K562 (cell line): ENCODE measurements around the gene ATXN1. TPM values are rescaled to one million over a fixed set of nuclear protein-coding genes. Genes with fewer than 3 reads are reported as not detected.

Experiments used
- ARID1B ChIP-seq: fragments of 450-650 bp; IDR thresholded peaks from 2 replicates; pipeline ENCODE4 v1.6.1; 2016; ENCODE audit warnings: antibody characterized with exemption, mild to moderate bottlenecking, inconsistent platforms
- BHLHE40 ChIP-seq: IDR thresholded peaks from 2 replicates; pipeline ENCODE4 v1.6.1; 2011; ENCODE audit warnings: low read length, improper control_type of control experiment
- CHD4 ChIP-seq: fragments of 200-600 bp; sonication (generic); IDR thresholded peaks from 3 replicates; pipeline ENCODE4 v1.6.1; 2012; ENCODE audit warnings: low read depth, mild to moderate bottlenecking, mixed read lengths, low read length, inconsistent platforms; ENCODE audit not compliant: insufficient read depth, insufficient replicate concordance, poor library complexity, severe bottlenecking
- EP300 ChIP-seq: IDR thresholded peaks from 2 replicates; pipeline ENCODE4 v1.6.1; 2012; ENCODE audit warnings: low read length, improper control_type of control experiment
- HDGF ChIP-seq: fragments of 450-650 bp; IDR thresholded peaks from 2 replicates; pipeline ENCODE4 v1.6.1; 2016
- NFIC ChIP-seq: fragments of 450-650 bp; IDR thresholded peaks from 2 replicates; pipeline ENCODE4 v1.6.1; 2017; ENCODE audit warnings: mild to moderate bottlenecking, inconsistent platforms
- SOX6 ChIP-seq: fragments of 450-650 bp; IDR thresholded peaks from 2 replicates; pipeline ENCODE4 v1.6.1; 2014; ENCODE audit warnings: mild to moderate bottlenecking
- TCF3 ChIP-seq: sonication (generic); formaldehyde crosslinking; IDR thresholded peaks from 2 replicates; pipeline ENCODE4 v1.4.0; 2020; ENCODE audit warnings: mild to moderate bottlenecking, missing genetic modification reagents
- TSC22D4 ChIP-seq: fragments of 450-650 bp; IDR thresholded peaks from 2 replicates; pipeline ENCODE4 v1.6.1; 2016; ENCODE audit warnings: missing genetic modification characterization, missing biosample characterization, control low read depth
- XRCC3 ChIP-seq: fragments of 450-650 bp; IDR thresholded peaks from 2 replicates; pipeline ENCODE4 v1.6.1; 2017; ENCODE audit warnings: mild to moderate bottlenecking, moderate library complexity
- ZNF121 ChIP-seq: sonication (generic); formaldehyde crosslinking; conservative IDR thresholded peaks from 2 replicates; pipeline ENCODE4 v1.8.0; 2022; ENCODE audit warnings: missing genetic modification reagents
- ZNF212 ChIP-seq: fragments of 450-650 bp; formaldehyde crosslinking; IDR thresholded peaks from 2 replicates; pipeline ENCODE4 v1.4.0; 2020; ENCODE audit warnings: mild to moderate bottlenecking
- ZNF431 ChIP-seq: sonication (generic); formaldehyde crosslinking; IDR thresholded peaks from 2 replicates; pipeline ENCODE4 v1.8.0; 2022; ENCODE audit warnings: mild to moderate bottlenecking, missing genetic modification reagents
- polyA plus RNA-seq, 8 experiments: library from polyadenylated mRNA; depleted of rRNA in 4 of 8; stranded (reverse) in 5 of 8; unstranded in 3 of 8; fragments of >200 nt; fragmentation: Nextera tagmentation in 2 of 8; fragmentation: Illumina TruSeq in 1 of 8; extraction: Ambion mirVana in 2 of 8; extraction: Trizol in 1 of 8; gene quantifications; 2 replicates each; pipeline versions ENCODE4 v1.2.1 to v1.2.3, GENCODE V29; 2011 to 2014; ENCODE audit warnings: inconsistent platforms in 1 of 8, missing spikeins in 1 of 8
- total RNA-seq, 7 experiments: library from RNA; depleted of rRNA in 6 of 7; stranded (reverse); fragments of >200 nt in 6 of 7; fragmentation: Illumina TruSeq in 2 of 7; extraction: Trizol in 2 of 7; gene quantifications; 2 replicates each; pipeline versions ENCODE4 v1.2.1 to v1.2.3, GENCODE V29; 2011 to 2021; ENCODE audit warnings: low replicate concordance in 1 of 7
- TF ChIP-seq, protein P1 (sequence below), 2 experiments: fragments of 450-650 bp in 1 of 2; sonication (generic) in 1 of 2; formaldehyde crosslinking; conservative IDR thresholded peaks; 2 replicates each; pipeline versions ENCODE4 v1.4.0 to v1.8.1; 2020 to 2022; ENCODE audit warnings: mild to moderate bottlenecking in 1 of 2, missing genetic modification reagents in 1 of 2
- TF ChIP-seq, protein P2 (sequence below): fragments of 450-650 bp; IDR thresholded peaks from 2 replicates; pipeline ENCODE4 v1.6.1; 2018; ENCODE audit warnings: mild to moderate bottlenecking, low read depth; ENCODE audit not compliant: partially characterized antibody
- TF ChIP-seq, protein P3 (sequence below): fragments of 250-450 bp; sonication (Bioruptor Pico); IDR thresholded peaks from 2 replicates; pipeline ENCODE4 v1.5.1; 2021; ENCODE audit warnings: mild to moderate bottlenecking
- TF ChIP-seq, protein P4 (sequence below): sonication (generic); formaldehyde crosslinking; IDR thresholded peaks from 2 replicates; pipeline ENCODE4 v1.8.0; 2022; ENCODE audit warnings: missing genetic modification reagents, mild to moderate bottlenecking, moderate library complexity, borderline replicate concordance
- TF ChIP-seq, protein P5 (sequence below): fragments of 450-650 bp; IDR thresholded peaks from 2 replicates; pipeline ENCODE4 v1.6.1; 2016
- TF ChIP-seq, protein P6 (sequence below), 2 experiments: fragments of 450-650 bp; IDR thresholded peaks; 2 replicates each; pipeline ENCODE4 v1.6.1; 2018; ENCODE audit warnings: mild to moderate bottlenecking in 2 of 2, low read depth in 1 of 2; ENCODE audit not compliant: partially characterized antibody in 2 of 2

The ATXN1 gene
- total and polyA plus RNA-seq, 9 of the 15 experiments (the other 6 are each of a cell fraction or from before 2014, with no cell fraction given), result under 0.01 to 1.2 (median 0.58) TPM

DNA sequence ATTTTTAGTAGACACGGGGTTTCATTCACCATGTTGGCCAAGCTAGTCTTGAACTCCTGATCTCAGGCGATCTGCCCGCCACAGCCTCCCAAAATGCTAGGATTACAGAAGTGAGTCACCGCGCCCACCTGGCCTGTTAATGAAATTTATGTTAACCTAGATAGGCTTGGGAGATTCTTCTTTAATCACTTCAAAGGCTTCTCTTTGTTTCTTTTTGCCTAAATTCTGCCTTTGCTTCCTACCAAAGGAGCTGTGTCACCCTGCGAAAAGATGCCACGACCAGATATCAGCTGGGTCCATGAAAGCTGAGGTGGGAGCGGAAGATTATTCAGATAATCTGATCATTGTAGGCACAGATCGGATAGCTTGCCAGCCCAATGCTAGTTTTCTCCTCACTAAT is 447.5 kb downstream of the ATXN1 start (continued):
- TF ChIP-seq, protein P1, sequence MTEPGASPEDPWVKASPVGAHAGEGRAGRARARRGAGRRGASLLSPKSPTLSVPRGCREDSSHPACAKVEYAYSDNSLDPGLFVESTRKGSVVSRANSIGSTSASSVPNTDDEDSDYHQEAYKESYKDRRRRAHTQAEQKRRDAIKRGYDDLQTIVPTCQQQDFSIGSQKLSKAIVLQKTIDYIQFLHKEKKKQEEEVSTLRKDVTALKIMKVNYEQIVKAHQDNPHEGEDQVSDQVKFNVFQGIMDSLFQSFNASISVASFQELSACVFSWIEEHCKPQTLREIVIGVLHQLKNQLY (CRISPR knock-in tag; conservative IDR thresholded peaks at IDR 0.05), result no peak
- TF ChIP-seq, protein P2, sequence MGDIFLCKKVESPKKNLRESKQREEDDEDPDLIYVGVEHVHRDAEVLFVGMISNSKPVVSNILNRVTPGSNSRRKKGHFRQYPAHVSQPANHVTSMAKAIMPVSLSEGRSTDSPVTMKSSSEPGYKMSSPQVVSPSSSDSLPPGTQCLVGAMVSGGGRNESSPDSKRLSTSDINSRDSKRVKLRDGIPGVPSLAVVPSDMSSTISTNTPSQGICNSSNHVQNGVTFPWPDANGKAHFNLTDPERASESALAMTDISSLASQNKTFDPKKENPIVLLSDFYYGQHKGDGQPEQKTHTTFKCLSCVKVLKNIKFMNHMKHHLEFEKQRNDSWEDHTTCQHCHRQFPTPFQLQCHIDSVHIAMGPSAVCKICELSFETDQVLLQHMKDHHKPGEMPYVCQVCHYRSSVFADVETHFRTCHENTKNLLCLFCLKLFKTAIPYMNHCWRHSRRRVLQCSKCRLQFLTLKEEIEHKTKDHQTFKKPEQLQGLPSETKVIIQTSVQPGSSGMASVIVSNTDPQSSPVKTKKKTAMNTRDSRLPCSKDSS, result no peak
- no peak for TF ChIP-seq ZNF212 (CRISPR knock-in tag)
- no peak for TF ChIP-seq XRCC3
- TF ChIP-seq, protein P3, sequence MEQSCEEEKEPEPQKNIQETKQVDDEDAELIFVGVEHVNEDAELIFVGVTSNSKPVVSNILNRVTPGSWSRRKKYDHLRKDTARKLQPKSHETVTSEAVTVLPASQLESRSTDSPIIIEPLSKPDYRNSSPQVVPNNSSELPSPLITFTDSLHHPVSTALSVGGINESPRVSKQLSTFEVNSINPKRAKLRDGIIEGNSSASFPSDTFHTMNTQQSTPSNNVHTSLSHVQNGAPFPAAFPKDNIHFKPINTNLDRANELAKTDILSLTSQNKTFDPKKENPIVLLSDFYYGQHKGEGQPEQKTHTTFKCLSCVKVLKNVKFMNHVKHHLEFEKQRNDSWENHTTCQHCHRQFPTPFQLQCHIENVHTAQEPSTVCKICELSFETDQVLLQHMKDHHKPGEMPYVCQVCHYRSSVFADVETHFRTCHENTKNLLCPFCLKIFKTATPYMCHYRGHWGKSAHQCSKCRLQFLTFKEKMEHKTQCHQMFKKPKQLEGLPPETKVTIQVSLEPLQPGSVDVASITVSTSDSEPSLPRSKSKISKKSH (CRISPR knock-in tag), result no peak
- TF ChIP-seq TCF3 (CRISPR knock-in tag), result peak; percentile 29; the same call in 1 of the 2 replicates
- peak; percentile 38; the same call in 1 of the 2 replicates for TF ChIP-seq EP300
- no peak for TF ChIP-seq TSC22D4 (tag)
- TF ChIP-seq ZNF121, result no peak
- TF ChIP-seq SOX6, result peak; percentile 48; the same call in 1 of the 2 replicates
- TF ChIP-seq ARID1B, result peak; percentile 78
- TF ChIP-seq CHD4, result no peak
- no peak for TF ChIP-seq ZNF431
- TF ChIP-seq, protein P4, sequence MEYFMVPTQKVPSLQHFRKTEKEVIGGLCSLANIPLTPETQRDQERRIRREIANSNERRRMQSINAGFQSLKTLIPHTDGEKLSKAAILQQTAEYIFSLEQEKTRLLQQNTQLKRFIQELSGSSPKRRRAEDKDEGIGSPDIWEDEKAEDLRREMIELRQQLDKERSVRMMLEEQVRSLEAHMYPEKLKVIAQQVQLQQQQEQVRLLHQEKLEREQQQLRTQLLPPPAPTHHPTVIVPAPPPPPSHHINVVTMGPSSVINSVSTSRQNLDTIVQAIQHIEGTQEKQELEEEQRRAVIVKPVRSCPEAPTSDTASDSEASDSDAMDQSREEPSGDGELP (CRISPR knock-in tag), result 0 out of 2 replicates have a peak, but pooled peaks have one; percentile 16
- TF ChIP-seq NFIC, result no peak
- TF ChIP-seq, protein P5, sequence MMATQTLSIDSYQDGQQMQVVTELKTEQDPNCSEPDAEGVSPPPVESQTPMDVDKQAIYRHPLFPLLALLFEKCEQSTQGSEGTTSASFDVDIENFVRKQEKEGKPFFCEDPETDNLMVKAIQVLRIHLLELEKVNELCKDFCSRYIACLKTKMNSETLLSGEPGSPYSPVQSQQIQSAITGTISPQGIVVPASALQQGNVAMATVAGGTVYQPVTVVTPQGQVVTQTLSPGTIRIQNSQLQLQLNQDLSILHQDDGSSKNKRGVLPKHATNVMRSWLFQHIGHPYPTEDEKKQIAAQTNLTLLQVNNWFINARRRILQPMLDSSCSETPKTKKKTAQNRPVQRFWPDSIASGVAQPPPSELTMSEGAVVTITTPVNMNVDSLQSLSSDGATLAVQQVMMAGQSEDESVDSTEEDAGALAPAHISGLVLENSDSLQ, result no peak
- peak; percentile 13; the same call in 1 of the 2 replicates for TF ChIP-seq BHLHE40
- no peak for TF ChIP-seq HDGF
- TF ChIP-seq, protein P6, sequence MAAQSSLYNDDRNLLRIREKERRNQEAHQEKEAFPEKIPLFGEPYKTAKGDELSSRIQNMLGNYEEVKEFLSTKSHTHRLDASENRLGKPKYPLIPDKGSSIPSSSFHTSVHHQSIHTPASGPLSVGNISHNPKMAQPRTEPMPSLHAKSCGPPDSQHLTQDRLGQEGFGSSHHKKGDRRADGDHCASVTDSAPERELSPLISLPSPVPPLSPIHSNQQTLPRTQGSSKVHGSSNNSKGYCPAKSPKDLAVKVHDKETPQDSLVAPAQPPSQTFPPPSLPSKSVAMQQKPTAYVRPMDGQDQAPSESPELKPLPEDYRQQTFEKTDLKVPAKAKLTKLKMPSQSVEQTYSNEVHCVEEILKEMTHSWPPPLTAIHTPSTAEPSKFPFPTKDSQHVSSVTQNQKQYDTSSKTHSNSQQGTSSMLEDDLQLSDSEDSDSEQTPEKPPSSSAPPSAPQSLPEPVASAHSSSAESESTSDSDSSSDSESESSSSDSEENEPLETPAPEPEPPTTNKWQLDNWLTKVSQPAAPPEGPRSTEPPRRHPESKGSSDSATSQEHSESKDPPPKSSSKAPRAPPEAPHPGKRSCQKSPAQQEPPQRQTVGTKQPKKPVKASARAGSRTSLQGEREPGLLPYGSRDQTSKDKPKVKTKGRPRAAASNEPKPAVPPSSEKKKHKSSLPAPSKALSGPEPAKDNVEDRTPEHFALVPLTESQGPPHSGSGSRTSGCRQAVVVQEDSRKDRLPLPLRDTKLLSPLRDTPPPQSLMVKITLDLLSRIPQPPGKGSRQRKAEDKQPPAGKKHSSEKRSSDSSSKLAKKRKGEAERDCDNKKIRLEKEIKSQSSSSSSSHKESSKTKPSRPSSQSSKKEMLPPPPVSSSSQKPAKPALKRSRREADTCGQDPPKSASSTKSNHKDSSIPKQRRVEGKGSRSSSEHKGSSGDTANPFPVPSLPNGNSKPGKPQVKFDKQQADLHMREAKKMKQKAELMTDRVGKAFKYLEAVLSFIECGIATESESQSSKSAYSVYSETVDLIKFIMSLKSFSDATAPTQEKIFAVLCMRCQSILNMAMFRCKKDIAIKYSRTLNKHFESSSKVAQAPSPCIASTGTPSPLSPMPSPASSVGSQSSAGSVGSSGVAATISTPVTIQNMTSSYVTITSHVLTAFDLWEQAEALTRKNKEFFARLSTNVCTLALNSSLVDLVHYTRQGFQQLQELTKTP (IDR thresholded peaks at IDR 0.05; ENCODE audit: low read depth in 1 of 2, partially characterized antibody in 2 of 2), result no peak
